Smooth muscle cell (in vitro differentiated cells): Measurements from ENCODE around the gene NSUN3. TPM values are rescaled to one million over a fixed set of nuclear protein-coding genes. Genes with fewer than 3 reads are reported as not detected.

Experiments
- DNase-seq: peaks from one replicate; lab custom pipeline; 2025; ENCODE audit not compliant: unreplicated experiment; lab: John Stamatoyannopoulos, UW
- H2AFZ ChIP-seq: fragments of 200-600 bp; sonication (generic); 2 replicates; pipeline ENCODE4 v1.6.0; 2016; ENCODE audit warnings: antibody characterized with exemption, low read depth, mild to moderate bottlenecking
- H3F3A ChIP-seq: fragments of 200-600 bp; sonication (generic); 2 replicates; pipeline ENCODE4 v1.6.0; 2017; ENCODE audit warnings: antibody characterized with exemption, low read depth
- H3K27ac ChIP-seq: fragments of 200-600 bp; sonication (generic); 2 replicates; pipeline ENCODE4 v1.5.1; 2016; ENCODE audit warnings: low read depth, mild to moderate bottlenecking
- H3K27me3 ChIP-seq: fragments of 200-600 bp; sonication (generic); 2 replicates; pipeline ENCODE4 v1.6.1; 2016; ENCODE audit warnings: low read depth, mild to moderate bottlenecking
- H3K36me3 ChIP-seq: fragments of 200-600 bp; sonication (generic); 2 replicates; pipeline ENCODE4 v1.5.1; 2016; ENCODE audit warnings: low read depth
- H3K4me1 ChIP-seq: fragments of 200-600 bp; sonication (generic); 2 replicates; pipeline ENCODE4 v1.5.1; 2016; ENCODE audit warnings: low read depth
- H3K4me2 ChIP-seq: fragments of 200-600 bp; sonication (generic); 2 replicates; pipeline ENCODE4 v1.6.0; 2016; ENCODE audit warnings: mild to moderate bottlenecking
- H3K4me3 ChIP-seq: fragments of 200-600 bp; sonication (generic); 2 replicates; pipeline ENCODE4 v1.5.1; 2016; ENCODE audit warnings: mild to moderate bottlenecking
- H3K79me2 ChIP-seq: fragments of 200-600 bp; sonication (generic); 2 replicates; pipeline ENCODE4 v1.6.0; 2016; ENCODE audit warnings: low read depth, mild to moderate bottlenecking
- H3K9ac ChIP-seq: fragments of 200-600 bp; sonication (generic); 2 replicates; pipeline ENCODE4 v1.6.0; 2016; ENCODE audit warnings: low read depth
- H3K9me3 ChIP-seq: fragments of 200-600 bp; sonication (generic); replicated peaks from 2 replicates; pipeline ENCODE4 v1.5.1; 2016; ENCODE audit warnings: low read depth
- H4K20me1 ChIP-seq: fragments of 200-600 bp; sonication (generic); 2 replicates; pipeline ENCODE4 v1.6.0; 2016; ENCODE audit warnings: low read depth
- WGBS: methylation state at CpG from one replicate; pipeline ENCODE4 v1.1.7; 2016; ENCODE audit warnings: low lambda C conversion rate; 5-methylcytosine and 5-hydroxymethylcytosine counted together
- polyA plus RNA-seq: library from polyadenylated mRNA; unstranded; fragments of >200 nt; fragmentation: Nextera tagmentation; extraction: Ambion mirVana; gene quantifications from 2 replicates; pipeline ENCODE4 v1.2.1, GENCODE V29; 2016
- total RNA-seq: library from RNA; depleted of rRNA; stranded (reverse); fragments of >200 nt; gene quantifications from 2 replicates; pipeline ENCODE4 v1.2.3, GENCODE V29; 2014
- TF ChIP-seq, protein P1 (sequence below): fragments of 200-600 bp; sonication (generic); IDR thresholded peaks from 2 replicates; pipeline ENCODE4 v1.5.1; 2017; ENCODE audit warnings: borderline replicate concordance, mild to moderate bottlenecking, antibody characterized with exemption; ENCODE audit not compliant: insufficient read depth, poor library complexity, severe bottlenecking

Gene NSUN3
- total and polyA plus RNA-seq, 2 experiments from 2014 or later = 5.3 to 8.3 TPM

GRCh38 chr3:94082391-94082937 lies 19.6 kb downstream of the NSUN3 start:
- Histone ChIP-seq H3K9me3 (no peaks in the 10 kb centered on the region), H3K79me2 (no peaks in the 10 kb centered on the region), H3K27ac (no peak overlapping the region), H4K20me1 (peaks cover 5% of the 10 kb centered on the region), H3K36me3 (peaks cover 3% of the 10 kb centered on the region), H3K4me1 (no peaks in the 10 kb centered on the region), H3K27me3 (no peaks in the 10 kb centered on the region), H3K4me2 (no peak overlapping the region), H3K4me3 (no peak overlapping the region), H3F3A (no peaks in the 10 kb centered on the region), H3K9ac (no peak overlapping the region), H2AFZ (no peak overlapping the region)
- TF ChIP-seq, protein P1, sequence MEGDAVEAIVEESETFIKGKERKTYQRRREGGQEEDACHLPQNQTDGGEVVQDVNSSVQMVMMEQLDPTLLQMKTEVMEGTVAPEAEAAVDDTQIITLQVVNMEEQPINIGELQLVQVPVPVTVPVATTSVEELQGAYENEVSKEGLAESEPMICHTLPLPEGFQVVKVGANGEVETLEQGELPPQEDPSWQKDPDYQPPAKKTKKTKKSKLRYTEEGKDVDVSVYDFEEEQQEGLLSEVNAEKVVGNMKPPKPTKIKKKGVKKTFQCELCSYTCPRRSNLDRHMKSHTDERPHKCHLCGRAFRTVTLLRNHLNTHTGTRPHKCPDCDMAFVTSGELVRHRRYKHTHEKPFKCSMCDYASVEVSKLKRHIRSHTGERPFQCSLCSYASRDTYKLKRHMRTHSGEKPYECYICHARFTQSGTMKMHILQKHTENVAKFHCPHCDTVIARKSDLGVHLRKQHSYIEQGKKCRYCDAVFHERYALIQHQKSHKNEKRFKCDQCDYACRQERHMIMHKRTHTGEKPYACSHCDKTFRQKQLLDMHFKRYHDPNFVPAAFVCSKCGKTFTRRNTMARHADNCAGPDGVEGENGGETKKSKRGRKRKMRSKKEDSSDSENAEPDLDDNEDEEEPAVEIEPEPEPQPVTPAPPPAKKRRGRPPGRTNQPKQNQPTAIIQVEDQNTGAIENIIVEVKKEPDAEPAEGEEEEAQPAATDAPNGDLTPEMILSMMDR = no peak
- DNase-seq = no peak
- 85% methylated on average over 8 of the region's 8 CpGs for WGBS

- Histone ChIP-seq H3K36me3 (peaks cover 3% of the 10 kb centered on the region), H4K20me1 (peaks cover 2% of the 10 kb centered on the region), H3K27ac (no peak overlapping the region), H3K4me3 (no peak overlapping the region), H3K4me2 (no peak overlapping the region), H3F3A (no peaks in the 10 kb centered on the region), H3K9ac (no peak overlapping the region), H3K27me3 (no peaks in the 10 kb centered on the region), H3K4me1 (no peaks in the 10 kb centered on the region), H3K79me2 (no peaks in the 10 kb centered on the region), H3K9me3 (no peaks in the 10 kb centered on the region), H2AFZ (no peak overlapping the region)
- WGBS = 93% methylated on average over 4 of the region's 4 CpGs
- no peak for DNase-seq
- TF ChIP-seq, protein P1 = no peak
These were observed 20.4 kb downstream of the NSUN3 start for GRCh38 chr3:94083261-94083660.

- TF ChIP-seq, protein P1 = no peak
- H3K9me3 ChIP-seq = no peaks in the 10 kb centered on the region
- H3K36me3 ChIP-seq = peaks cover 3% of the 10 kb centered on the region
- no peak for DNase-seq
- H3K27ac ChIP-seq = no peak overlapping the region
- no peak overlapping the region for H3K4me2 ChIP-seq
- H3K9ac ChIP-seq = no peak overlapping the region
- no peaks in the 10 kb centered on the region for H3K79me2 ChIP-seq
- 93% methylated on average over 1 of the region's 1 CpG for WGBS
- H3K4me3 ChIP-seq = no peak overlapping the region
- H3K4me1 ChIP-seq = no peaks in the 10 kb centered on the region
- H2AFZ ChIP-seq = no peak overlapping the region
- no peaks in the 10 kb centered on the region for H3K27me3 ChIP-seq
- H3F3A ChIP-seq = no peaks in the 10 kb centered on the region
- H4K20me1 ChIP-seq = no peaks in the 10 kb centered on the region
These were observed 26.3 kb downstream of the NSUN3 start for GRCh38 chr3:94089126-94089525.

GRCh38 chr3:94092086-94092485 lies 29.2 kb downstream of the NSUN3 start:
- Histone ChIP-seq H3K9ac (no peak overlapping the region), H3F3A (no peaks in the 10 kb centered on the region), H3K27me3 (no peaks in the 10 kb centered on the region), H3K79me2 (no peaks in the 10 kb centered on the region), H3K4me2 (no peak overlapping the region), H2AFZ (no peak overlapping the region), H3K9me3 (no peaks in the 10 kb centered on the region), H3K4me1 (no peaks in the 10 kb centered on the region), H3K4me3 (no peak overlapping the region), H4K20me1 (no peaks in the 10 kb centered on the region), H3K36me3 (no peaks in the 10 kb centered on the region), H3K27ac (no peak overlapping the region)
- WGBS = 97% methylated on average over 1 of the region's 1 CpG
- TF ChIP-seq, protein P1 = no peak
- no peak for DNase-seq
